Activated T-cell treated with anti-CD3 and anti-CD28 coated beads, Interleukin-2, amount 50 U/mL, for 4 hours (primary cell): ENCODE results near the gene BMF. TPM values are rescaled to one million over a fixed set of nuclear protein-coding genes. Genes with fewer than 3 reads are reported as not detected.
"Not testable (repeated sequence)": the region's sequence is repeated elsewhere in the genome, so short reads cannot be mapped to it uniquely, and the experiment has no call there.

Experiments used
- ATAC-seq, 2 donors: fragments of 200-7000 bp; cut with Tn5 transposase; one replicate each; pipeline ENCODE4 v1.10.0; 2021
- DNase-seq: peaks from one replicate; pipeline ENCODE4 v3.0.0-alpha.2; 2020
- H3K27me3 Mint-ChIP-seq: one replicate; pipeline ENCODE4 v1.8.0; 2021; ENCODE audit warnings: low read depth, mixed read lengths
- H3K36me3 Mint-ChIP-seq: one replicate; pipeline ENCODE4 v1.8.0; 2022; ENCODE audit warnings: mixed read lengths; ENCODE audit not compliant: insufficient read depth
- H3K4me1 Mint-ChIP-seq: one replicate; pipeline ENCODE4 v1.8.0; 2021; ENCODE audit warnings: low read depth, mixed read lengths
- H3K4me3 Mint-ChIP-seq: one replicate; pipeline ENCODE4 v1.8.0; 2021; ENCODE audit warnings: mild to moderate bottlenecking, moderate library complexity, mixed read lengths
- H3K9me3 Mint-ChIP-seq: one replicate; pipeline ENCODE4 v1.8.0; 2021; ENCODE audit warnings: mixed read lengths
- total RNA-seq, 3 donors: library from RNA; stranded (reverse); gene quantifications; one replicate each; pipeline ENCODE4 v1.2.1, GENCODE V29; 2021

BMF gene, protein sequence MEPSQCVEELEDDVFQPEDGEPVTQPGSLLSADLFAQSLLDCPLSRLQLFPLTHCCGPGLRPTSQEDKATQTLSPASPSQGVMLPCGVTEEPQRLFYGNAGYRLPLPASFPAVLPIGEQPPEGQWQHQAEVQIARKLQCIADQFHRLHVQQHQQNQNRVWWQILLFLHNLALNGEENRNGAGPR
- total RNA-seq: 1 to 10 TPM; 3.1 to 7.1 (median 6.6) TPM

DNA sequence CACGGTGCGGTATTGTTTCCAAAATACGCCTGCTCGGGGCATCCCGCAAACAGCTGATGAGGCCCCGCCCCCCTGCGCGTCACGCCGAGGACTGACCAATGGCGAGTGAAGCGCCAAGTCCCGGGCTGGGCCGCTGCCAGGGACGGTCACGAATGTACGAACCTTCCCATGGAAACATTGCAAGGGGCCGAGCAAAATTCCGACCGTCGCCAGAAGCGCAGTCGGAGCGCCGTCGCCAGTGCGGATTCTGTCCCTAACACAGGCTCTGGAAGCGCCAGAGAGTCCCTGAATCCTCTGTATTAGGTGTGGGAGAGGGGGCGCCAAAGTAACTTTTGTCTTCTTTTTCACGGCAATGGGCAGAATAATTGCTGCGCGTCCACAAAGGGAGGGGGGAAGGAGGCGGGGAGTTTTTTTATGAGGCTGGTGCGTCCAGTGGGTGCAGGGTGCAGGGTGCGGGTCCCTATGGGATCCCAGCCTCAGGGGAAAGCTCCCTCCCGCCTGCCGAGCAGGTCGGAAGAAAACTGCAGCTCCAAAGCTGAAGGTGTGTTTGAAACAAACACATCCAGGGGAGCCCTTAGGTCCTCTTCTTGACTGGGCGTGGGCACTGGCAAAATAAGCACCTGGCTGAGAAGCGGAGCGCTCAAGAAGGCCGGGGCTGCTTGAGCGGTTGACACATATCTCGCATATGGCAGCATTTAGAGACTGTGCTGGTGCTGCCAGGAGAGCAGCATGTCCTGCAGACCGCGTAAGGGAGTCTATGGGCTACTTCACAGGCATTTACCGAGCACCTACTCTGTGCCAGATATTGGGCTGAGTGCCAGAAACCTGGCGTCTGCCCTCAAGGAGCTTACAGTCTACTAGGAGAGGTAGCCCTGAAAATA lies at the start of gene BMF:
Gene BMF (minus strand): TSS at position 25 of the 881 bp plus-strand sequence. CDS start 2,793 bp downstream, outside the sequence.
- H3K27me3 Mint-ChIP-seq: peaks cover 7% of the 10 kb centered on the region
- DNase-seq (peak; percentile 97), ATAC-seq (peak; percentile 80 to 84)
- H3K9me3 Mint-ChIP-seq: no peaks in the 10 kb centered on the region
- H3K4me3 Mint-ChIP-seq: peak within 1 kb of the TSS; percentile 91
- peaks cover 45% of the 10 kb centered on the region for H3K4me1 Mint-ChIP-seq
- no peaks in the 10 kb centered on the region for H3K36me3 Mint-ChIP-seq

DNA sequence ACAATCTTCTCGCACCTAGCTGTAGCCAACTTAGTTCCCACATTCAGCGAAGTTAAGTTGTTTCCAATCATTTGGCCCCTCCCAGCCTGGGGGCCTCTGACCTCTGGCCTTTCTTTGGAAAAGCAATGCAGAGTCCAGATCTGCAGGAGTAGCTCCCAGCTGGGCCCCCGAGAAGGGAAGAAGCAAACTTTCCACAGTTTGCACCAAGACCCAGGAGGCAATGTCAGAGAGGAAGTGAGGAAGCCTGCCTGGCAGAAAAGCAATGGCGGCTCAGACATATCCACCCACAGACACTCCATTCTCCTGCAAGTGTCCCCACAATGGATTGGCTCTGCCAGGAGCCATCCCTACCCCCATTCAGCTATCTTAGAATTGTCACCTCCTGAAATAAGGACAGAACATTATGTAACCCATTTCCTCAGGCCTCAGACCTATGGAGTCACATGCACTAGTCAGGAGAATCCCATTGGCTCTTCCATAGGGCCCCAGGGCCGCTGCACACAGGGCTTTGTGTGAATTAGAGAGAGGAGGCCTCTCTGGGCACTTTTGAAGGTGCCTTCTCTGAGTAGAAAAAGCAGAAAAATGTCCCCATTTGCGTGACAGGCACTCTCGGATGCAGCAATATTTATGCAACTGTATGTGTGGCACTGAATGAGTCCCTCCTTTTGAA lies 49.2 kb upstream of the BMF start:
- no peaks in the 10 kb centered on the region for H3K9me3 Mint-ChIP-seq
- DNase-seq (no peak), ATAC-seq (no peak)
- no peaks in the 10 kb centered on the region for H3K4me1 Mint-ChIP-seq
- H3K36me3 Mint-ChIP-seq: no peaks in the 10 kb centered on the region
- no peak overlapping the region for H3K4me3 Mint-ChIP-seq
- no peaks in the 10 kb centered on the region for H3K27me3 Mint-ChIP-seq

GRCh38 chr15:40155270-40155910 lies 46.7 kb upstream of the BMF start:
- Mint-ChIP-seq H3K4me3 (peak overlapping the region; percentile 31), H3K4me1 (no peaks in the 10 kb centered on the region), H3K9me3 (no peaks in the 10 kb centered on the region), H3K27me3 (no peaks in the 10 kb centered on the region), H3K36me3 (no peaks in the 10 kb centered on the region)
- DNase-seq (no peak), ATAC-seq (no peak)

GRCh38 chr15:40154821-40155220 lies 46.1 kb upstream of the BMF start:
- H3K4me3 Mint-ChIP-seq, ATAC-seq, H3K27me3 Mint-ChIP-seq, DNase-seq, H3K4me1 Mint-ChIP-seq, H3K9me3 Mint-ChIP-seq, H3K36me3 Mint-ChIP-seq: not testable (repeated sequence)

- no peaks in the 10 kb centered on the region for H3K4me1 Mint-ChIP-seq
- DNase-seq (no peak), ATAC-seq (no peak)
- no peaks in the 10 kb centered on the region for H3K36me3 Mint-ChIP-seq
- no peaks in the 10 kb centered on the region for H3K27me3 Mint-ChIP-seq
- H3K4me3 Mint-ChIP-seq: no peak overlapping the region
- no peaks in the 10 kb centered on the region for H3K9me3 Mint-ChIP-seq
Observed at GRCh38 chr15:40151991-40152390, 43.3 kb upstream of the BMF start.

DNA sequence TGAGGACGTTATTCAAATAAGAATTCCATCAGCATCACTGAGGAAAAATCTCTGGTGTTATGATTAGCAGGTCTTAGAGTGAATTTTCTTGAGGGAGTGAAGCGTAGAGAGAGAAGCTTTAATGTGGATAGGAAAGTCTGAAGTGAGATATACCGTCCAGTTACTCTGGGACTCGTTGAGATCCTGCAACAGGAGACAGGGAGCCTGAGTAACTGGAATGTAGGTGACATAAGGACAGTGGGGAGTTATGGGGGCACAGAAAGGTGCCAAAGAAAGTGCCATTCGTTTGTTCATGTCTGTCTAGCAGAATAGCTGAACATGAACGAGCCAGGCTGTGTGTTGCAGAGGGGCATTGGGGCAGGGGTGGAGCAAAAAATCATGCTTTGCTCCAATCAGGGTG lies 42.8 kb upstream of the BMF start:
- Mint-ChIP-seq H3K9me3 (no peaks in the 10 kb centered on the region), H3K4me3 (no peak overlapping the region), H3K4me1 (no peaks in the 10 kb centered on the region), H3K27me3 (no peaks in the 10 kb centered on the region), H3K36me3 (no peaks in the 10 kb centered on the region)
- ATAC-seq: no peak
- DNase-seq: no peak

DNA sequence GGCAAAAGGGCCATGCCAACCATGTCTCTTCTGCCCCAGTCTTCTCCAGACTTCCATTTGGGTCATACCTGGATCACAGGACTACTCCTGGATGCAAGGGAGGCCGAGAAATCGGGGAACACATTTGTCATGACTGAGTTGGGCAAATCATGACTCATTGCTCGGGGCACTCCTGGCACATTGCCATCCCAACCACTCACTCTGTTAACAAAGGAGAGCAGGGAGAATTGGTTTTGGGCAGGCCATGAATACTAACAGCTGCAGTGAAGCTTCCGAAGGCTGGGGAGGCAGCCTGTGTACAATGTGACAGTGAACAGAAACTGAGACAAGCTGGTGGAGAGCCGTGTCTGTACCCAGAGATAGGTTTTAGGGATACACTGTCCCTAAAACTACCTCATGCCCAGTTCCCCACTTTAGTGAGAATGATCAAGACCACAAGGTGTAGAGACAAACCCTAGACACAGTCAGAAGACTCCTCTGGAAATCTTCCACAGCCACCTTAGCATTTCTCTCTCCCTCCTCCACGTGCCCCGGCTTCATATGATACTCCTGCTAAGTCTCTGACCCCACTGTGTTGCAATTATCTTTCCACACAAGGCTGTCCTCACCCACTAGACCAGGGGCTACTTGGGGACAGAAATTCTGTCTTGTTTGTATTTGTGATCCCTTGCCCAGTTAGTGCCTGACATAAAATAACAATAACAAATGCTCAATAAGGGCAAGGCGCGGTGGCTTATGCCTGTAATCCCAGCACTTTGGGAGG lies 41.7 kb upstream of the BMF start:
- H3K4me1 Mint-ChIP-seq: no peaks in the 10 kb centered on the region
- ATAC-seq: no peak
- H3K4me3 Mint-ChIP-seq: no peak overlapping the region
- DNase-seq: no peak
- H3K9me3 Mint-ChIP-seq: no peaks in the 10 kb centered on the region
- H3K27me3 Mint-ChIP-seq: no peaks in the 10 kb centered on the region
- H3K36me3 Mint-ChIP-seq: no peaks in the 10 kb centered on the region

GRCh38 chr15:40149339-40149738 lies 40.7 kb upstream of the BMF start:
- no peaks in the 10 kb centered on the region for H3K4me1 Mint-ChIP-seq
- H3K36me3 Mint-ChIP-seq: no peaks in the 10 kb centered on the region
- no peak for ATAC-seq
- H3K9me3 Mint-ChIP-seq: no peaks in the 10 kb centered on the region
- no peaks in the 10 kb centered on the region for H3K27me3 Mint-ChIP-seq
- H3K4me3 Mint-ChIP-seq: no peak overlapping the region
- no peak for DNase-seq

DNA sequence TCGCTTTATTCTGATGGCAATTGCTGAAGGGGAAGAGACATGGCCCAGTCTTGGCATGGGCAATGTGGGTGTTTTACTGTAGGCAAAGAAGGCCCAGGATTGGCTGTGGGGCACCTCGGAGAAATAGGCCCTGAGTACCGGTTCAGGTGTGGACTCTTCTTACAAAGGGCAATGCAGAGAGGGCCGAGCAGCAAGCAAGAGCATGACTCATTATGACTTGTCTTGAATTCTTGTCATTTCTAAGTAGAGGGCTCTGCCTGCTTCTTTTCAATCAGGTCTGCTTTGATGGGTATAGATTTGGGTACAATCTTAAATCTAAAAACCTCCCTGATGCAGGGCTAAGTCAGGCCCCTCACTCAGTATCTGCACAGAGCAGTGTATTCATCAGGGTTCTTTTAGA lies 37.4 kb upstream of the BMF start:
- Mint-ChIP-seq H3K4me3 (no peak overlapping the region), H3K9me3 (no peaks in the 10 kb centered on the region), H3K36me3 (no peaks in the 10 kb centered on the region), H3K4me1 (no peaks in the 10 kb centered on the region), H3K27me3 (no peaks in the 10 kb centered on the region)
- no peak for DNase-seq
- ATAC-seq: peak in 1 of 2 donors; percentile 21

DNA sequence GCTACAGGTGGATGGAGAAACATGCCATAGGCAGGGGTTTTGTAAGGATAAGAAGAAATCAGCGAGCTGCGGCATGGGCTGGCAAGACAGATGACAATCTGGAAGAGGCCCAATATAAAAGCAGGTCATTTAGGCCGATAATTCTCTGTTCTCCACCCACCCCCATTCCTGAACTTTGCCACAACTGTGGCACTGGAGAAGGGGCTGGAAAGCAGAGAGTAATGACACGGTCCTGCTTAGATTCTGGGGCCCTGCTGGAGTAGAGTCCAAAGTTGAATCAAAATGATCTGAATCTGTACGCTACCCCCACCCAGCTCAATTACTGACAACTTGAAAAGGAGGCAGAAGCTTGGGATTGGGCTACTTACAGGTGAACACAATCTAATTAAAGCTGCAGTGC lies 33.7 kb upstream of the BMF start:
- Mint-ChIP-seq H3K36me3 (no peaks in the 10 kb centered on the region), H3K9me3 (no peaks in the 10 kb centered on the region), H3K27me3 (no peaks in the 10 kb centered on the region), H3K4me1 (no peaks in the 10 kb centered on the region), H3K4me3 (no peak overlapping the region)
- ATAC-seq (no peak), DNase-seq (no peak)

- not testable (repeated sequence) for DNase-seq, H3K4me3 Mint-ChIP-seq, H3K9me3 Mint-ChIP-seq, H3K27me3 Mint-ChIP-seq, H3K4me1 Mint-ChIP-seq, H3K36me3 Mint-ChIP-seq, ATAC-seq
Observed at GRCh38 chr15:40138201-40138570, 29.5 kb upstream of the BMF start.

GRCh38 chr15:40137303-40138200 lies 28.9 kb upstream of the BMF start:
- DNase-seq: no peak
- no peak overlapping the region for H3K4me3 Mint-ChIP-seq
- H3K27me3 Mint-ChIP-seq: peaks cover 2% of the 10 kb centered on the region
- ATAC-seq: no peak
- H3K4me1 Mint-ChIP-seq: no peaks in the 10 kb centered on the region
- no peaks in the 10 kb centered on the region for H3K36me3 Mint-ChIP-seq
- no peaks in the 10 kb centered on the region for H3K9me3 Mint-ChIP-seq
